CD4-positive, alpha-beta T cell treated with Interleukin-17A for 4 hours (primary cell): ENCODE results near the gene TMOD4.
"Not testable (repeated sequence)": the region's sequence is repeated elsewhere in the genome, so short reads cannot be mapped to it uniquely, and the experiment has no call there.

Experiments
- DNase-seq: peaks from one replicate; pipeline ENCODE4 v3.0.0-alpha.2; 2020; ENCODE audit warnings: mixed read lengths

The TMOD4 gene

DNA sequence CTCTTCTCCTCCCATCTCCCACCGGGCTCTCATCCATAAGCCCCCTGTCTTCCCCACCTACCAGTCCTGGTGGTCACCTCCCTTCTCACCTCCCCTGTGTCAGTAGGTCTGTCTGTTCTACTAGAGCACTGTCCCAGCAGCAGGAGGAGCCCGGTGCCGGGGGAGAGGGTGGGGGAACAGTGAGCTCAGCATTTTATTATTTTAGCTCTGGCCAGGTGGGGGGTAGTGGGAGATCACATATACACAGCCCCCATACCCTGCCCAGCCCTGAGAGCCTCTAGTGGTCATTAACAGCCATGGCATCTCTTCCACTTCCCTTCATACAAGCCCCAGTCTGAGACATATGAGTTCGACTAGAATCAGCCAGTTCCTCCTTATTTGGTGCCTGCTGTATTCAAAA, at the start of gene TMOD4:
TSS of gene TMOD4 (minus strand) at position 119 of the 400 bp plus-strand sequence. CDS start 1,106 bp downstream, outside the sequence.
- DNase-seq: no peak

DNA sequence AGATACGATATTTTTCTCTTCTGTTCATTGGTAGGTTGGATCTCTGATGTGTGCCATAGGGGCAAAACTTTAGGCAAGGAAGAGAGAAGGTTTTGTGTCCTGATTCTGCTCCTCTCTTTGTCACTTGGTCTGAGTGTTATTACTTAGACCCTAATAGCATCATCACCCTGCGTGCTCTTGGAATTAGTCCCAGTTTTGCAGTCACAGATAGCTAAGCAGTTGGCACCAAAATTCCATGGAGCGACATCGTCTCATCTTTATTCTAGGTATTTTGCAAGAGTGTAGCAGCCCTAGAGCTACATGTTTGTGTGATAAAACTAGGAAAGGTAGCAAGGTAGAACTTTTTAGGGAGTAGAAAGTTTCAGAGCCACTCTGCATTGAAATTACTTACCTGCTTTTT, 46.3 kb upstream of the TMOD4 start:
- no peak for DNase-seq

DNA sequence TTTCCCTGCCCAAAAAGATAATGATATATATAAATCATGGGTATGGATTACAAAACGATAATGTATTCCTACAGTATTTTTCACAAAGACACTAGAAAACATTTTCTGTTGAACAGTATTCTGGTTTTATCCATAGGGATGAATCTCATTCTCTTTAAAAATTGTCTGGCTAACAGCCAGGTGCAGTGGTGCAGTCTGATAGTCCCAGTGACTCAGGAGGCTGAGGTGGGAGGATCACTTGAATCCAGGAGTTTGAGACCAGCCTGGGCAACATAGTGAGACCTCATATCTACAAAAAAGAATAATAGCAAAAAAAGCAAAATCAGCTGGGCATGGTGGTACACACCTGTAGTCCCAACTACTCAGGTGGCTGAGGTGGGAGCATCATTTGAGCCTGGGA, 45.8 kb upstream of the TMOD4 start:
- no peak for DNase-seq

DNA sequence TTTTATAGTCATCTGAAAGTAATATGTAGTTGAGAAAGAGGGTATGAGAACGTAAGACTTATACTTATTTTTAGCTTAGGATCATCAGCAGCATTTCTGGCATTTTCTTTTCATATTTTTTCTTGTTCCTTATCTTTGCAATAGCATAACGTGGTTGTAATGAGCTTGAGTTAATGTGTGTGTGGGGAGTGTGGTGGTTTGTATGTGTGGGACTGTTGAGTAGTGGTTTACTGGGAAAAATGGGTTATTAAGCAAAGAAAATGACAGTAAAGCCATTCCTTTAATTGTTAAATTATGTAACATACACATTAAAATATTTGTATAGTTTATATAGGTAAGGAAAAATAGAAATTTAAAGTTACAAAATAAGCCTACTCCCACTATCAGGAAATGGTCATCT, 37.8 kb upstream of the TMOD4 start:
- DNase-seq: no peak

DNA sequence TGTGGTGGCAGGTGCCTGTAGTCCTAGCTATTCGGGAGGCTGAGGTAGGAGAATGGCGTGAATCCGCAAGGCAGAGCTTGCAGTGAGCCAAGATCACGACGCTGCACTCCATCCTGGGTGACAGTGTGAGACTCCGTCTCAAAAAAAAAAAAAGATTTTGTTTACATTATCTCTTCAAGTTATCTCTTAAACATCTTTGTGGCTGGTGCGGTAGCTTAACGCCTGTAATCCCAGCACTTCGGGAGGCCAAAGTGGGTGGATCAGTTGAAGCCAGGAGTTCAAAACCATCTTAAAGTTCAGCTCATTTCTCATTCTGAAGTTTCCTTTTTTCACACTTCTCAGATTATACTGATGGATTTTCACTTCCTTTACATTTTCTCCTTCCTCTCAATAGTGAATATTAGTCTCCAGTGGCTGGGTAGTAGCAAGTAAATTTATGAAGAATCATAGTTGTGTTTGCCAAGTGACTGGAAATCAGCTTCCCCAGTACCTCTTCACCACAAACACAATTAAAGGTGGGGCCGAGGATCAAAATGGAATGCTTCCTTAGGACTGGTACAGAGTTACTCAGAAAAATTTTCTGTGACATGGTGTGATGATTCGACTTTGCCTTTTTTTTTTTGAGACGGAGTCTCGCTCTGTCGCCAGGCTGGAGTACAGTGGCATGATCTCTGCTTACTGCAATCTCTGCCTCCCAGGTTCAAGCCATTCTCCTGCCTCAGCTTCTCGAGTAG, 36.4 kb upstream of the TMOD4 start:
- DNase-seq: peak; percentile 4

GRCh38 chr1:151210830-151211229, 35.0 kb upstream of the TMOD4 start:
- no peak for DNase-seq

GRCh38 chr1:151205381-151205965, 29.7 kb upstream of the TMOD4 start:
- DNase-seq: not testable (repeated sequence)

- DNase-seq: peak; percentile 52
Observed at GRCh38 chr1:151199873-151200581, 24.2 kb upstream of the TMOD4 start.

DNA sequence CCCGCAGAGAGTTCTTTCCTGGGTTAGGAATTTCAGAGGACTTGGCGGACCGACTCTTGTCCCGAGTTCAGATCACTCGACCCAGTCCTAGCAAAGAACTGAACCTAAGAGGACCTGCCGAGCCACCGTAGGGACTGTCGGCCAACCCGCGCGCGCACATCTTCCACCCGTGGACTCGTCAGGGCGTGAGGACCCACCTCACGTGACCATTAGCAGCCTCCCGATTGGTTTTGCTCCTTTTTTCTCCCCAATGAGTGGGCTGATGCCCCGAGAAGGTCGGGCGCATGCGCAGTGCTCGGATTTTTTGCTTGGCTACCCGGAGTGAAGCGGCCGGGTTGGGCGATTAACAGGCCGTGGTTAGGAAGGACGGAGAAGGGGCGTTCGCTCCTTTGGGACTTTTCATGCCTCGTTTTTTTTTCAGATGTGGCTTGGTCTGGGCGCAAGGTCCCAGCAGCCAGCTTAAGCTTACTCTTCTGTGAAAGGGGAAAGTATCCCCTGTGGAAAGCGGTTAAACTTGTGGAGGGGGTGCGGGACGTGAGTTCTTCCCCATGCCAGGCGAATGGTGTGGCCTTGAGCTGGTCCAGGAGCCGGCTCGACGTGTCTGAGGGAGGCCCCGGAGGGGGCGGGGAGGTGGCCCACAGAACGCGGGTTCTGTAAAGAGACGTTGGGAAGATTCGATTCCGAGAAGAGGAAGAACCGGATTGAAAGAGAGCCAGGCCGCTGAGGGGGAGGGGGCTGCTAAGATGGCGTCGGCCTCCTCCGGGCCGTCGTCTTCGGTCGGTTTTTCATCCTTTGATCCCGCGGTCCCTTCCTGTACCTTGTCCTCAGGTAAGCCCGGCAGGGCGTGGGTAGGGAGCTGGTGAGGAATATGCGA, 22.7 kb upstream of the TMOD4 start, which contains the start of gene PIP5K1A:
TSS of gene PIP5K1A (plus strand) at position 299 of the 874 bp plus-strand sequence. CDS start at position 744, 445 bp downstream.
- peak; percentile 99 for DNase-seq

DNA sequence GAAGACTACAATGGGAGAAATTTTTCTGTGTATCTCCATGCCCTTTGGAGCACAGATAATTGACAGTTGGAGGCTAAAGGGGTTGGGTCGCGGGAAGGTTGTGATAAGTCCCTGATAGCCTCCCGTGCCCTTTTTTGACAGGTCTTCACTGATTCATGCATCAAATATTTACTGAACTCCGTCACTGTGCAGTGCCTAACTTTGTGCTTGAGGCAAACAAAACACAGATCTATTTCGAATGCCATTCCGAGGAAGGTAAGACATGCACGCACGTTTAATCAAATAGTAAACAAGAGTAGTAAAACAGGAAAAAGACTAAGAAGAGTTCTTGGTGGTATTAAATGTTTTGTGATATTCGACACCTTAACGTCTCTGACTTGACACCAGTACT, 22.1 kb upstream of the TMOD4 start:
- DNase-seq: peak; percentile 7

GRCh38 chr1:151196292-151196800, 20.6 kb upstream of the TMOD4 start:
- DNase-seq: peak; percentile 62

DNA sequence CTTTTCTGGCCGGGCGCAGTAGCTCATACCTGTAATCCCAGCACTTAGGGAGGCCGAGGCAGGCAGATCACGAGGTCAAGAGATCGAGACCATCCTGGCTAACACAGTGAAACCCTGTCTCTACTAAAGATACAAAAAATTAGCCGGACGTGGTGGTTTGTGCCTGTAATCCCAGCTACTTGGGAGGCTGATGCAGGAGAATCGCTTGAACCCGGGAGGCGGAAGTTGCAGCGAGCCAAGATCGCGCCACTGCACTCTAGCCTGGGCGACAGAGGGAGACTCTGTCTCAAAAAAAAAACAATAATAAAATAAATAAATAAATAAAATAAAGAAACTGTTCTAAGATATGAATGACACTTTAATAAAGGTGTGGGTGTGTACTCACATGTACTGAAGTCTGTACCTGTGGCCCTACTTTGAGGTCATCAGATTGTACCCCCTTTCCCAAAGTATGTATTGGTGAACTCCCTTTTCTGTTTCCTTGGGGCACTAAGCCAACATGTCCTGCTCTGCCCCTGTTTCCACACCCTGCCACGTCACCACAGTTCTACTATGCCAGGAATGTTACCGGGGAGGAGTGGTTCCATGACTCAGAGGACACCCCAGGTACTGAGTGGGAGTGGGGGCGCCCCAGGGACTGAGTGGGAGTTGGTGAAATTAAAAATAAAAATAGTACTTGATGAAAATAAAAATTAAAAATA, 19.3 kb upstream of the TMOD4 start:
- not testable (repeated sequence) for DNase-seq

- no peak for DNase-seq
Observed at GRCh38 chr1:151193856-151194255, 18.1 kb upstream of the TMOD4 start.

- no peak for DNase-seq
Observed at GRCh38 chr1:151193304-151193703, 17.5 kb upstream of the TMOD4 start.

DNA sequence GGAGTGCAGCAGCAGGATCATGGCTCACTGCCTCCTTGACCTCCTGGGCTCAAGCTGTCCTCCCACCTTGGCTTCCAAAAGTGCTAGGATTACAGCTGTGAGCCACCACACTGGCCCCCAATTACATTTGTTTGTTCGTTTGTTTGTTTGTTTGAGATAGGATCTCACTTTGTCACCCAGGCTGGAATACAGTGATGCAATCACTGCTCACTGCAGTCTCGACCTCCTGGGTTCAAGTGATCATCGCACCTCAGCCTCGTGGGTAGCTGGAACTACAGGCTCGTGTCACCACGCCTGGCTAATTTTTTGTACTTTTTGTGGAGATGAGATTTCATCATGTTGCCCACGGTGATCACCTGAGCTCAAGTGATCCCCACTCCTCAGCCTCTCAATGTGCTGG, 16.3 kb upstream of the TMOD4 start:
- DNase-seq: no peak

- peak; percentile 87 for DNase-seq
Observed at GRCh38 chr1:151189637-151190445, 14.1 kb upstream of the TMOD4 start, which contains the start of gene VPS72. VPS72 (minus strand) TSS chr1:151190197; CDS start chr1:151190121, 76 bp downstream.

DNA sequence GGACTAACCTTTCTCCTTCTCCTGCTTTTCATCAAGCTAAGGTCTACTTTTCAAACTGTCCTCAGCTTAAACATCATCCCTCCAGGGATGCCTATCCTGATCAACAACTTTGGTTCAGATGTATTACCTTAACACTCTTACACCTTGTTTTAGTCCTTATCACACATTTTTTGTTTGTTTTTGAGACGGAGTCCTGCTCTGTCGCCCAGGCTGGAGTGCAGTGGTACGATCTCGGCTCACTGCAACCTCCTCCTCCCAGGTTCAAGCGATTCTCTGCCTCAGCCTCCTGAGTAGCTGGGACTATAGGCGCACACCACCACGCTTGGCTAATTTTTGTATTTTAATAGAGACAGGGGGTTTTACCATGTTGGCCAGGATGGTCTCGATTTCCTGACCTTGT, 12.9 kb upstream of the TMOD4 start:
- not testable (repeated sequence) for DNase-seq

GRCh38 chr1:151187205-151187604, 11.4 kb upstream of the TMOD4 start:
- DNase-seq: no peak

GRCh38 chr1:151184211-151184610, 8.4 kb upstream of the TMOD4 start:
- no peak for DNase-seq

DNA sequence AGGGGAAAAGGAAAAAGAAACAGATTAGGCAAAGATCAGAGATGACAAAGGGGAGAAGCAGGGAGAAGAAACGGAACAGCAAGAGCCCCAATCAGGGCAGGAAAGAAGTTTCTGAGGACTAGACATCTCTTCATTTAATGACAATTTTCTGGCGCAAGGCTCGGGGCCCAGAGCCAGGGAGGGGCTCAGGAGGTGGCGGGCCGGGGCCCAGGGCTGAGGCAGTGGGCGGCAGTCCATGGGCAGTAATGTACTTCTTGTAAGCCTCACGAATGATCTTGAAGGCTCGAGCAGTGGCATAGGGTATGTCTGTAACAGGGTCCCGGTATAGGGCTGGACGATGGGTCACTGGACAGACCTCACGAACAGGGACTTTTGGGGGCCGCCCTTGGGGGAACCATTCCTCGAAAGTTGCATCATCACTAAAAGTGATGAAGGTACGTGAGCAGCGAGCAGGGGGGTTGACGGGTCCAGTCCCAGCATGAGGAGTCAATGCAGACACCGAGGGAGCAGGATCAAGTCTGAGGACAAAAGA, 799 bp upstream of the TMOD4 start:
- DNase-seq: no peak
